ENCODE data around the gene AQP1.

AQP1 gene

DNA sequence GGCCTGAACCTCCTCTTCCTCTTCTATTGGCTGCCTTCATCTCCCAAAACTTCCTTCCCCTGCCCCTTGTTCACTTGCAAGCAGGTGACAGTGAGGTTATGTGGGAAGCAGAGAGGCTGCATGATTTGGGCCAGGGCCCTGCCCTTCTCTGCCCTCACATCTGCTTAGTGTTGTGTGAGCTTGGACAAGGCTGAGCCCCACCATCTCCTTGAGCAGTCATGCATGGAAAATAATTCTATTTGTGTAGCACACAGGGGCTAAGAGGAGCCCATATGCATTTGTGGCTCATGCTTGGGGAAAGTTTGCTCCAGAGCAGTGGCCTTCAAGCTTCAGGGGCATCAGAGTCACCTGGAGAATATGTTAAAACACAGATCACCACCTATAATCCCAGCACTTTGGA is 26.8 kb upstream of the AQP1 start:
- no peak for DNase-seq (ENCODE audit: low read depth, low spot score)

DNA sequence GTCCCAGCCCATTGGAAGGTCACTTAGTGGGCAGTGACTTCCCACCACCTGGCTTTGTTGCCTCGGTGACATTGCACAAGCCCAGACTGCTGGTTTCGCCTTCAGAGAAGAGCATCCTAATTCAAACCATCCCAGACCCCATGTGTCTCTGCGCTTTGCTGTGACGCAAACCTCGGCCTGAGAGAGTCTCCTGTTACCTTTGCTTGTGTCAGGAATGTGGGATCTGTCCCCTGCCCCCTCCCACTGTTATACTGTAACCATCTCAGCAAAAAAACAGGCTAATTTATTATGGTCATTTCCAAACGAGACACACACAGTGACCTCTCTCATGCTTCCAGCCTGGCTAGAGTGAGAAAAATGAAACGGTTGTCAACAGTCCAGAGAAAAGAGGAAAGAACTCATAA is 25.0 kb upstream of the AQP1 start:
- no peak for DNase-seq (ENCODE audit: low read depth, low spot score)

DNA sequence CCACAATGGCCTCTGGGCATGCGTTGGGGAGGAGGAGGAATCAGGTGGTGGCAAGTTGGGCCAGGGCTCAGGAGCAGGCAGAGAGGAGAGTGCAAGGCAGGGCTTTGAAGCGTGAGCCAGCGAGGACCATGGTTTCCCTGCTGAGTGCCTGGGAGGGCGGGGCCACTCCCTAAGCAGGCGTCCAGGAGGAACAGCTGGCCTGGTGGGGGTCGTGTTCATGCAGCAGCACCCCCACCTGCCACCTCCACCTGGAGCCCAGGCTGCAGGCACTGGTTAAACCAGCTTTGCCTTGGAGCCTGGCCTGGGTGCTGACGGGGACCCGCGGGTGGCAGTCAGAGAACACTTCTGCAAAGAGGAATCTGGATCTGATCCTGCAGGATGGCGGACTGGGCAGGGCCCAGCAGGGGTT is 24.2 kb upstream of the AQP1 start:
- no peak for DNase-seq (ENCODE audit: low read depth, low spot score)

DNA sequence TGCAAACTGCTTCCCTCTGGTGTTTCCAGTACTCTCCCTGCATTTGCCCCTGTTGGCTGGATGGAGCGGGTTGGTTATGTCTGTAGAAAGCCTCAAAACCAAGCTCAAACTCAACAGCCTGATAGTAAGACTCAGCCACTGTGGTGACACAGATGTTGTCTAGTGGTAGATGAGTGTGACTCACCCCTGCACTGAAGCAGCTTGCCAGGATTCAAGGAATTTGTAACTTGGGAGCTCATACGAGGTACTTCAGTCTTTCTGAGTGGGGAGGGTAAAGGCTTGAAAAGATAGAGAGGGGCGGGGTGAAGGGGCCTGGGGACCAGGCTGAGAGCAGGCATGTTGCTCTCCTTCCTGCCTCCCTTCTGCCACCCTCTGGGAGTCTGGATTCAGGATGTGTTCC is 22.9 kb upstream of the AQP1 start:
- no peak for DNase-seq (ENCODE audit: low read depth, low spot score)

DNA sequence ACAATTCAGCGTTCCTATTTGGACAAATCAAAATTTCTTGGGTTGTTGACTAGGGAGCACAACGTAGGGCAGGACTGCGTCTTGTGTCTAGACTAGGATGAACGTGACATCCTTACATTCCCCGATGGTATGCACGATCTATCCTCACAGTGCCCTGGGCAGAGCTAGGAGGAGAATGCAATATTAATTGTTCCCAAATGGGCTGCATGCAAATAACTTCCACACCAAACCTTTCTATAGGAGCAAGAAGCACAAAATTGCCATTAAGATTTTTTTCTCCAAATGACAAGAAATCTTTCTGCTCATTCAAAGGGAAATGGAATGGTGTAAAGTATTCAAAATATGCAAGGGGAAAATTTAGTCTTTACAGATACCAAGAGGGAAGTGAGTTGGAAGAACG is 21.4 kb upstream of the AQP1 start:
- DNase-seq (ENCODE audit: low read depth, low spot score), result no peak

DNA sequence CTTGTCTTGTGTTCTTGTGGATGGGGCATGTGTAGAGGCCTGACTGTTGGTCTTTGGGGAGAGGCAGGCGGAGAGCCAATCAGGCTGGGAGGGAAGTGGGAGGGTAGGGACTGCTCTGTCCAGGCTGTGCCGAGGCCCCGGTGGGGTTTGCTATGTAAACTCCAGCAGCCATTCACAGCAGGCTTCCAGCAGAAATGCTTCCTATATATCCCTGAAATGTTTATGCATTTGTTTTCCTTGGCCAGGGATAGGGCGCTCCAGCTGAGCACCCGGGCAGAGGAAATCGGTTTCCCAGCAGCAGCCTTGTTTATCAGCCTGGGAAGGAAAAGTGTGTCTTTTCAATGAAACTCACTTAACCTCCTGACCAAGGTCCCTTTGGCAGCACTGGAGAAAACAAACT is 18.3 kb upstream of the AQP1 start:
- no peak for DNase-seq (ENCODE audit: low read depth, low spot score)

DNA sequence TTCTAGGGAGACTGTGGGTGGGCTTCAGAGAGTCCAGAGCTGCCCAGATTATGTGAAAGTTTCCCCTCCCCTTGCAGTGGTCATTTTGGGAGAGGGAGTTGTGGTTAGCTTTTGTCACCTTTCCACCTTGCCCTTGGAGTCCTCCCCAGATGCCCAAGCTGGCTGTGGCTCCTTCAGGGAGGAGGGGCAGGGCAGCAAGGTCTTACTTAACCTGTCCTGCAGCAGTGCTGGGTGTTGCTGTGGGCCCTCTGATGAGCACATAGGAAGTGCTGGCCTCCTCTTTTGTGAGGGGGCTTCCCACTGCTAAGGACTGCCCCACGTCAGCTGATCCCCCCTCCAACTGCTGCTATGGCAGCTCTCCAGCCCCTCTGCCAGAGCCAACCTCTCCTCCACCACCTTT is 17.6 kb upstream of the AQP1 start:
- DNase-seq (ENCODE audit: low read depth, low spot score), result no peak

DNA sequence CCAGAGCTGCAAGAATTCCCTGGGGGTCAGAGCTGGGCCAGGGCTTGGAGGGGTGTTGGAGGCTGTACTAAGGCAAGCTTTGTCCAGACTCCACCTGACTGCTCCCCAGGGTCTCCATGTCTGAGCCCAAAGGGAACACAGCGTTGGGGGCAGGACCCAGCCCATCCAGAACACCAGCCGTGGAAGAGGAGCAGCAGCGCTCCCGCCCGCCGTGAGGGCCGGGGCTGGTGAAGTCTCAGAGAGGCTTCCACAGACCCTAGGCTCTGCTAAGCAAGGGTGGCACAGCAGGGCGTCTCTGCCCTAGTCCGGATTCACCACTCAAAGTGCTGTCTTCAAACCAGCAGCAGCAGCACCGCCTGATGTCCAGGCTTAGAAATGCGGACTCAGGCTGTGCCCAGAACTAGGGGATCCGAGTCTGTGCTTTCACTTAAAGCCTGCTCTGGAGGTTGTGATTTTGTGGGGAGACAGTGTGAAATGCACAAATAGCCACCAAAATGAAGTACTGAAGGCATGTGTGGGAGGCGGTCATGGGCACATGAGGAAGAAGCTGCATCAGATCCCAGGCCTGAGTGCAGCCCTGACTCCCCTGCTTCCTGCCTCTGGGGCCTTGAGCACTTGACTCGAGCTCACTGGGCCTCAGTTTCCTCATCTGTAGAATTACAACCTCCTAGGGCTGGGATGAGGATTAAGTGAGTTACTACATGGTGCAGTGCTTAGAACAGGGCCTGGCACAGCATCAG is 16.6 kb upstream of the AQP1 start:
- DNase-seq (ENCODE audit: low read depth, low spot score), result no peak

DNA sequence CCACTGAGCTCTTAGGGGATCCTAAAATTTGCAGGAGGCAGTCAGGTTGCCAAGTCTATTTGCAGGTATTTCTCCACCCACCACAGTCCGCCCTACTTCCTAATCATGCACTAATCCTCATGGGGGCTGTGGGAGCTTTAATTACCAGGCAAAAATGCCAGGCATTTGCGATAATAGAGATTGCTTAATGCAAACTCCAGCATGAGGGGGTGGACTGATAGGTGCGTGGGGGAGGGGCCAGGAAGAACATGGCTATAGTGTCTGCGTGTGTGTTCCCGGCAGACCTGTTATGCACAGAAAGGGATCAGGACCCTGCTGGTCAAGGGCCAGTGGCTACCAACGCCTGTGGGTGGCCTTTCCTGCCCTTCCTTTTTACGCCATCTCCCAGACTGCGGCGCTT is 15.6 kb upstream of the AQP1 start:
- DNase-seq (ENCODE audit: low read depth, low spot score), result no peak

DNA sequence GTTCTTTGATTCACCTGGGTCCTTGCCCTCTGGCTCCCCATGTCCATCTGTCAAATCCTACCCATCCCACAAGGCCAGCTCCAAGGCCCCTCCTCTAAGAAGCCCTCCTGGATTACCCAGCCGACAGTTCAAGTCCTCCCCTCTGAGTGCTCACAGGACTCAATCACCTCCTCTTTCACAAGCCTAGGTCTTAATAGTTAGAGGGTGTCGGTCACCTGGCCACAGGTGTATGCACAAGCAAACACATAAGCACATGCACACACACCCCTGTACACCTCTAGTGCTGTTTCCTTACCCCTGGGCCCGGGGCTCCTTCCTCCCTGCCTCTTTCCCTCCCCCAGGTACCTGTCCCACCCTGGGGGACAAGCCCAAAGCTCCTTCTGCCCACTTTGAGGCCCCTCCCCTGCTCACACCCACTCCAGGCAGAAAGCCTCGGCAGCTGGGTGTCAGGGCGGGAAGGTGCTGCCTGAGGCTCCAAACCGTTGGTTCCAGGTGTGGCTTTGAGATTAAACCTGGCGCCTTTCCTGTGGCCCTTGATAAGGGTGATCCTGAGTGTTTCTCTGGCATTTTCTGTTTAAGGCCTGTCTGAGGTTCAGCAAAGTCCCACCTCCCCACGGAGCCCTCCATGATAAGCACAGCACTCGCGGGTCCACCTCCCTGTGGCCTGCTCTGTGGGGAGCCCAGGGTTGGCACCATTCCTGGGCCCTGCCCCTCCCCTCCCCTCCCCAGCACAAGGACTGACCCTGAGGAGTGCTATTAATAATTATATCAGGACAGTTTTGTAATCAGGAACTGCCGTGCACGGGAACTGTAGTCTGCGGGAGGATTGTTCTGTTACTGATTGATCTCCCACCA is 14.6 kb upstream of the AQP1 start:
- DNase-seq (ENCODE audit: low read depth, low spot score), result no peak

DNA sequence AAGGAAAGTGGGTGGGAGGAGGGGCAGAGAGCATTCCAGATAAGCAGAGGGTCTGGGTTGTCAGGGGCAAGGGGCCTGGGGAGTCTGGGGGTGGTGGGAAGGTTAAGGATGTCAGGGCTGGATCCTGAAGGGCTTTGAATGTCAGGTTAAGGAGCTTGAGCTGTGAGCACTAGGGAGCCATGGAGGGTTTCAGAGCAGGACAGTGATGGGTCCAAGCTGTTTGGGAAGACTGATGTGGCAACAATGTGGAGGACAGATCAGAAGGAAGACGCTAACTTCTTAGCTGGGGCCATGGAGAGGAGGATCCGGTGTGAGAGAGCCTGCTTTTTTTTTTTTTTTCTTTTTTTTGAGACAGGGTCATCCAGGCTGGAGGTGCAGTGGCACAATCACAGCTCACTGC is 13.9 kb upstream of the AQP1 start:
- DNase-seq (ENCODE audit: low read depth, low spot score), result no peak

DNA sequence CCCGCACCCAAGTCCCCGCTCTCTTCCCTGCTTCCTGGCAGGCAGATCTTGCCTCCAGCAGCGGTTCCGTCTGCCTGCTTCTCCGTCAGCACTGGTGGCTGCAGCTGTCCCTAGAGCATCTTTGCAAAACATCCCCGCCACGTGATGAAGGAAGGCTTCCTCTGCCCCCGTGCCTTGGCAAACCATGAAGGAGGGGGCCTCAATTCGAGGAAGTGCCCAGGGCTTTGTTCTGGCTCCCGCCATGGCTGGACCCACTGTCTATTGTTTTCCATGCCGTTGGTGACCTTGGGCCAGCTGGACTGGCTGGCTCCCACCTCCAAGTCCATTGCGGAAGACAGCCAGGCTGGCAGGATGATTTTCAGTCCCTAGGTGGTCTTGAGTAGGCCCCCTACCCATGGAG is 13.2 kb upstream of the AQP1 start:
- no peak for DNase-seq (ENCODE audit: low read depth, low spot score)

DNA sequence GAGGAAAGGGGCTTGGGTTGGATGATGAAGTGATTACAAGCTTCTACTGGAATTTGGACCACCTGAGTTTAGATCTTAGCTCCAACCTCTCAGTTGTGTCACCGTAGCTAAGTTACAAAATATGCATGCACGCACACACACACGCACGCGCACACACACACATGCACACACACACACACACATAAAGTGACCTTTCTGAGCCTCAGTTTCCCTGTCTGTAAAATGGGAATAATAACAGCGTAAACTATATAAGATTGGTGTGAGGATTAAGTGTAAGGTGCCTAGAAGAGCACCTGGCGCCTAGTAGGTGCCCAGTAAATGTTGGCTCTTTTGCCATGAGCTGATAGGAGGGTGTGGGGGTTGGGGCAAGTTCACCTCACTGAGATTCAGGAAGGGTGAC is 12.6 kb upstream of the AQP1 start:
- no peak for DNase-seq (ENCODE audit: low read depth, low spot score)

DNA sequence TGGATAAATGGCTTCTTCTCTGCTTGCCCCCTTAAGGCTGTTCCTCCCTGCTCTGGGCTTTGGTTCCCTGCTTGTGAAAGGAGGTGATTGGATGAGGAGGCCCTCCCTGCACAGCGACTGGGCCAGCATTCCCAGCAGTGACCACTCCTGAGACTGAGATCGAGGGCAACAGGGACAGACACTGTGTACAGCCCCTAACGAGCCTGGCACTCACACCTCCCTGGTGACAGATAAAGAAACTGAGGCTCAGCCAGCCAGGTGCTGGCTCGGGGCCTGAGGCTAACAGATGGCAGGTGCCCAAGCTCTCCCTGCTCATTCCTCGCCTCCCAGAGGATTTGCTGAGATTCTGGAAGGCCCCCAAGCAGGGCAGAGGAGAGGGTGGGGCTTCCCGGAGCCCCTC is 12.0 kb upstream of the AQP1 start:
- DNase-seq (ENCODE audit: low read depth, low spot score), result no peak

DNA sequence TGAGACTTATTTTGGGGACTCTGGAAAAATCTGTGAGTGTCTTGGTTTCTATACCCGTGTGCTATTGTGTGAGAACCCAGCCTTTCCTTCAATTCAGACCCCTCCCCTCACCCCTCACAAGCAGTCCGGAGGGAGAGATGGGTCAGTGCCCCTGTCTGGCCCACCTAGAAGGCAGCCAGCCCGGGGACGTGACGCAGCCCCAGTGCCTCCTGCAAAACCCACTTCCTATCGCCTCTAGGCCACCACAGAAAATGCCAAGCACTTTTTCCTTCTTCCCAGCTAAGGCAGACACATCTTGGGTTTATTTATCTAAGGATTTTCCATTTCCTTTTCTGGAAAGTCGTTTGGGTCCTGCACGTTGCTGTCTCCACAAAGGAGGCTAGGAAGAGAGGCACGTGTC is 11.6 kb upstream of the AQP1 start:
- no peak for DNase-seq (ENCODE audit: low read depth, low spot score)

DNA sequence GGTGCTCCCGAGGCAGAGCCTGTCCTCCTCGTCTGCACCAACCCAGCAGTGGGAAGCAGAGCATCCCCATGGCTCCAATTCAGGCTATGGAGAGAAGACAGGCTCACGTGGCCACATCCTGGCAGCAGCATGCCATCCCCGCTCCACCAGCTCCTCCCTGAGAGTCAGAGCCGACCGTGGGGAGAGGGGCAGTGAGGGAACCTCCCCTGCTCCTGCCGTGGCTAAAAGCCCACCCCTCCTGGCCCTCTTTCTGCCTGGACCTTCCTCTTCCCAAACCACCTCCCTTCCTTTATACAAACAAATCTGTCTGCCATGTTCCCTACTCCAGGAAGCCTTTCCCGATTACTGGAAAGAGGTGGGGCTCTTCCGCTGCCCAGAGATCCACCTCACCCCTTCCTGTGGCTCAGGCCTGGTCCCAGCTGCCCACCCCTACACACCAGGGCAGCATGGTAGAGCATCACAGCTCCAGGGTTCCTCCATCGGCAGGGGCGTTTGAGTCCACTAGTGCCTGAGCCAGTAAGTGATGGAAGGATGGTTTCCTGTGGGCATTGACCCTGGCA is 10.8 kb upstream of the AQP1 start:
- no peak for DNase-seq (ENCODE audit: low read depth, low spot score)

DNA sequence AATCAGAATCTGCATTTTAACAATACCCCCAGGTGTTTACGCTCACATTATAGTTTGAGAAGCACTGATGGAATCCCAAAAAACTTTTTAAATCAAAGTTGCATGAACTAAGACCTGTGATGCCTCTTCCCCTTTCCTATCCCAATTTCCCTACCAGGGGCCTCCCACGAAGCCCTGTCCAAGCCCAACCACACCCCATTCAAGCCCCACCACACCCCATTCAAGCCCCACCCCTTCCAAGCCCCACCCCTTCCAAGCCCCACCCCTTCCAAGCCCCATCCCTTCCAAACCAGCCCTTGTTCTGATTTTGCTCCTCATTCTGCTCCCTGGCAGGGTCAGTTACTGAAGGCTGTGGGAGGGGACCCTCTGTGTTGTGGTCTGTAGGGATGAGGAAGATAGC is 9.8 kb upstream of the AQP1 start:
- DNase-seq (ENCODE audit: low read depth, low spot score), result no peak

DNA sequence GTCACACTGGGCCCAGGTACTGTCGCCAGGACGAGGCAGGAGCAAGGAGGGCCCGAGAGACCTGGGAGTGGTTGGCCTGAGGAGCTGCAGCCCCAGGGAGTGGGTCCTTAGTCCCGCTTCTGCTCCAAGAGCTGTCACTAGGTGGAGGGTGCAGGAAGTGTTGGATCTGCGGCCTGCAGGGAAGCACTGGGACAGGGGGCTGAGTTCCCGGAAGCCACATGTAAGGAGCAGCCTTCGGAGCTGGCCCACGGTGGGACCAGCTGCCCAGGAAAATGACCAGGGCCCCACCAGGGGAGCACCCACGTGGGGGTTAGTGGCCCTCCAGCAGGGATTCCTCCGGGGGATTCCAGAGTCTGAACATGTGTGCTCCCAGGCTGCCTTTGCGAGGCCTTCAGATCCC is 9.2 kb upstream of the AQP1 start:
- no peak for DNase-seq (ENCODE audit: low read depth, low spot score)

DNA sequence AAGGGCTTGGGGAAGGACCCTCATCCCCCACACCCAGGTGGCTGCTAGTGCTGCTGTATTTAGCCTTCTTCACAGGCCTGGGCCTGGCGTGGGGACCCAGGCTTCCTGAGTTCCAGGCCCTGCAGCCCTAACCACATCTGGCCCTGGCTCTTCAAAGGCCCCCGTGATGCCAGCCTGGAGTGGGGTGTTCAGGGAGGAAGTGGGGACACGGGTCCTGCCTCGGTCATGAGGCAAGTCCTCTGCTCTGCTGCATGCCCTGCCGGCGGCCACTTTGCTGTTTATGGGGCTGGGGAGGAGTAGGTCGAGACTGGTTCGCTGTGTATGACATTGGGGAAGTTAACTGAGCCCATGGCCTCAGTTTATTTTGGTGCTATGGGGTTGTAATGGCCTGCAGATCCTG is 8.5 kb upstream of the AQP1 start:
- no peak for DNase-seq (ENCODE audit: low read depth, low spot score)

DNA sequence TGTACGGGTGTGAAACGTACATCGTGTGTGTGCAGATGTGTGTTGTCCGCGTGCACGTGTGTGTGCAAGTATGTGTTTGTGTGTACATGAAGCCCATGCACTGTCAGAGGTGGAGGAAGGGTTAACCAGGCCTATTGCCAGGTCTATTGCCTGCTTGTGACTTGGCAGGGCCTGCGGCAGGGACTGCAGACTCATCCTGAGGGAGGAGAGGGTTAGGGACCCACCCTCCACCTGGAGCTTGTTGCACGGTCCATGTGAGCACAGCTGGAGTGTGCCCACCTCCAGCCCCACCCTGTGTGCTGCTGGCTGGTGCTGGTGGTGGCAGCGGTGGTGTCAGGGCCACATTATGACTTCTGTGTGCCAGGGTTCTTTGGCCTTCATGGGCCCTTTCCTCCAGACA is 7.1 kb upstream of the AQP1 start:
- no peak for DNase-seq (ENCODE audit: low read depth, low spot score)

DNA sequence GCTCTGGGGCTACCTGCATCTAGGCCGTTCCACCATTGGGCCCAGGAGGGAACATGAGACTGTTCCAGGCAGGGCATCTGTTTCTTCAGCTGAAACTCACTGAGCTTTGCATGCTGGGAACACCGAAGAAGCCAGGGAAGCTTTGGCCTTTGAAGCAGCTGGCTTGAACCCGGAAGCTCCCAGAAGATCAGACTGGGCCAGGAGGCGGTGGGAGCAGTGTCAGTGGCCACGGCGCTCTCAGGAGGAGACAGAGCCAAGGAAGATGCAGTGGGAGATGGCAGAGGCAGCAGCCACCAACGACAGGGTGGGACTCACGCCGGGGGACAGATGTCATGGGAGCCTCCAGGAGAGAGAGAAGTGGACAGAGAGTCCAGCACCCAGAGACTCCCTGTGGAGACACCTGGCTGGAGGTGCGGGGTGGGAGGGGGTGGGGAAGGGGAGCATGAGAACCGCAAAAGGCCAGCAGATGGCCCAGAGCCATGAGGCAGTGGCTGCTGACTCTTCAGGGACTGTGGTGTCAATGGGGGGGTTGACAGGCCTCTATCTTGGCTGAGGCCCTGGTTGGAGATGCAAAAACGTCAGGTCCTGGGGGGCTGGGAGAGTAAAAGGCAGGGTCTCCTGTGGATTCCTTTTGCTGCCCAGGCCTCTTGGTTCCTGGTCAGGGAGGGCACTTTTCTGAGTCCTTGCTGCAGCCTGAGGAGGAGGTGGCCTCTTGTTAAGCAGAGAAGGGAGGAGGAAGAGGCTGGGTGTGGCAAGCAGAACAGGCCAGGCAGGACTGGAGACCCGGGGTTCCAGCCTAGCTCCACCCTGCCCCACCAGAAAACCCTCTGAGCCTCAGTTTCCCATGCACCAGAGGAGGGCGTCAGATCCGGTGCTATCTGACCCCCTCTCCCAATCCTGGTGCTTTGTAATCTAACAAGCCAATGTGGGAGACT is 6.3 kb upstream of the AQP1 start:
- no peak for DNase-seq (ENCODE audit: low read depth, low spot score)

DNA sequence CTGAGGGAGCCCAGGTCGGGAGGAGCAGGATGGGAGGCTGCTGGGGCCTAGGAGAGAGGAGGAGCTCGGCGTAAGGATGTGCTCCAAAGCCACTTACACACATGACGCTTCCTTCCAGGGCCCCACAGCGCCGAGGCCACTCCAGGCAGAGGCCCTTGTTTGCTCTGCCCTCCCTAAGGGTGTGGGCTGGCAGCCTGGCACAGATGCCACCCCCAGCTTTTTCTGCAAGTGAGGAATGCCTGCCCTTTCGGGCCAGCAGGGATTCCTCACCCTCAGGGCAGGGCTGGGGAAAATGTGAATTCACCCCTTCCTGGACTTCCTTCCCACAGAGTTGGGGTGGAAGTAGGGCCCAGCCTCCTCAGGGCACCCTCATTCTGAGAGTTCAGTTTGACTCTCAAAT is 5.6 kb upstream of the AQP1 start:
- no peak for DNase-seq (ENCODE audit: low read depth, low spot score)

All from activated naive CD8-positive, alpha-beta T cell treated with anti-CD3 and anti-CD28 coated beads, Interleukin-2, amount 50 U/mL, for 16 hours (primary cell).